Endodermal cell (in vitro differentiated cells): ENCODE measurements around the gene SUGT1. TPM values are rescaled to one million over a fixed set of nuclear protein-coding genes. Genes with fewer than 3 reads are reported as not detected.

Experiments used
- DNase-seq: peaks from one replicate; pipeline ENCODE4 v3.0.0-alpha.2; 2017
- H3K27ac ChIP-seq: 2 replicates; pipeline ENCODE4 v1.5.1; 2013; ENCODE audit warnings: mild to moderate bottlenecking, low read depth, low read length, moderate library complexity
- H3K27me3 ChIP-seq: 2 replicates; pipeline ENCODE4 v1.6.1; 2013; ENCODE audit warnings: mild to moderate bottlenecking, low read length, moderate library complexity; ENCODE audit not compliant: insufficient read depth, control insufficient read depth, poor library complexity, severe bottlenecking
- H3K36me3 ChIP-seq: 2 replicates; pipeline ENCODE4 v1.7.0; 2013; ENCODE audit warnings: mild to moderate bottlenecking, low read length, moderate library complexity; ENCODE audit not compliant: control insufficient read depth, insufficient read depth
- H3K4me1 ChIP-seq: one replicate; pipeline ENCODE4 v1.7.0; 2013; ENCODE audit warnings: low read length; ENCODE audit not compliant: control insufficient read depth, insufficient read depth
- H3K4me3 ChIP-seq: 2 replicates; pipeline ENCODE4 v1.5.1; 2013; ENCODE audit warnings: mild to moderate bottlenecking, low read length, moderate library complexity
- H3K9ac ChIP-seq: 2 replicates; pipeline ENCODE4 v1.6.1; 2013; ENCODE audit warnings: mild to moderate bottlenecking, low read length, moderate library complexity; ENCODE audit not compliant: poor library complexity, severe bottlenecking; ENCODE audit errors: extremely low read depth
- H3K9me3 ChIP-seq: 2 replicates; pipeline ENCODE4 v1.6.1; 2013; ENCODE audit warnings: mild to moderate bottlenecking, low read length, moderate library complexity; ENCODE audit not compliant: control insufficient read depth
- H3K27ac Mint-ChIP-seq: 2 replicates; pipeline ENCODE4 v1.8.0; 2020; ENCODE audit warnings: mixed read lengths
- H3K27me3 Mint-ChIP-seq: 2 replicates; pipeline ENCODE4 v1.8.0; 2021; ENCODE audit warnings: mild to moderate bottlenecking, mixed read lengths; ENCODE audit not compliant: insufficient read depth
- H3K36me3 Mint-ChIP-seq: 2 replicates; pipeline ENCODE4 v1.8.0; 2020; ENCODE audit warnings: low read depth, mixed read lengths
- H3K4me1 Mint-ChIP-seq: 2 replicates; pipeline ENCODE4 v1.8.0; 2020; ENCODE audit warnings: mixed read lengths
- H3K4me3 Mint-ChIP-seq: 2 replicates; pipeline ENCODE4 v1.8.0; 2020; ENCODE audit warnings: mild to moderate bottlenecking, moderate library complexity, mixed read lengths
- H3K9me3 Mint-ChIP-seq: 2 replicates; pipeline ENCODE4 v1.8.0; 2020; ENCODE audit warnings: mild to moderate bottlenecking, mixed read lengths
- CTCF ChIP-seq: fragments of 200-600 bp; sonication (generic); conservative IDR thresholded peaks from 2 replicates; pipeline ENCODE4 v1.5.0; 2021; ENCODE audit warnings: antibody characterized with exemption, mild to moderate bottlenecking
- WGBS, 2 experiments: methylation state at CpG; one replicate each; pipeline versions ENCODE4 v1.1.5 to v1.1.7; 2013; ENCODE audit warnings: missing lambda C conversion rate in 2 of 2, mixed read lengths in 1 of 2; ENCODE audit not compliant: insufficient coverage in 1 of 2, insufficient read length in 1 of 2; 5-methylcytosine and 5-hydroxymethylcytosine counted together
- total RNA-seq, 2 donors: library from RNA; stranded (reverse); fragmentation: NEBNext Ultra II Directional in 1 of 2; extraction: Animal tissue kit (Norgen Biotek cat#: 25700) in 1 of 2; gene quantifications; 2 replicates in 1 of 2; 3 replicates in 1 of 2; pipeline ENCODE4 v1.2.1, GENCODE V29; 2021

The SUGT1 gene
- total RNA-seq, 2 donors from 2014 or later = 73.3 to 85.8 TPM

DNA sequence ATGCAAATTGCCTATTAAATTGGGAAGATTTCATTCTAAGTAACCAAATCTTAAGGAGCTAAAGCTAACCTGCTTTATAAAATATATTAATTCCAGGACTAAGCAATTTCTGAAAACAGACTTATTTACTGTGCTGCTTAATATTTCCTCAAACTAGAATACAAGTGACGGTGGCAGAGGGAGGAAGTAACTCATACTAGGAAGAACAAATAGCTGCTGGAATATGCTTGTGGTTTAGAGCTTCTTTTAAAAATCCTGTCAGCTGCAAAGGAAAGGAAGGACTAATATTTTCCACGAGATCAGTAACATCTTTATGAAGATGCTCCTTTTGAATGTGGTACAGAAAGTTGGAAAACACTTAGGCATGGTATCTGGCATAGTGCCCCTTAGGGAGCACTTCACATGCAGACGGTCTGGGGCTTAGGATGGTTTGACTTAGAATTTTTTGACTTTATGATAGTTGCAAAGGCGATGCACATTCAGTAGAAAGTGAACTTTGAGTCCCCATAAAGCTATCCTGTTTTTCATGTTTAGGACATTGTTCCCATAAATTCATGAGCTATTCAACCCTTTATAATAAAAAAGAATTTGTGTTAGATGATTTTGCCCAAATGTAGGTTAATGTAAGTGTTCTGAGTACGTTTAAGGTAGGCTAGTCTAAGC lies 13.8 kb upstream of the SUGT1 start:
- Histone ChIP-seq H3K4me1 (no peaks in the 10 kb centered on the region), H3K36me3 (peaks cover 7% of the 10 kb centered on the region), H3K9ac (no peak overlapping the region), H3K9me3 (no peaks in the 10 kb centered on the region), H3K27me3 (no peaks in the 10 kb centered on the region), H3K27ac (no peak overlapping the region), H3K4me3 (no peak overlapping the region)
- Mint-ChIP-seq H3K4me3 (no peak overlapping the region), H3K4me1 (no peaks in the 10 kb centered on the region), H3K36me3 (peaks cover 12% of the 10 kb centered on the region), H3K9me3 (no peaks in the 10 kb centered on the region), H3K27ac (no peak overlapping the region), H3K27me3 (no peaks in the 10 kb centered on the region)
- WGBS, 2 experiments = 88 to 100% methylated on average over 2 to 4 of the region's 5 CpGs
- TF ChIP-seq CTCF = no peak
- no peak for DNase-seq

DNA sequence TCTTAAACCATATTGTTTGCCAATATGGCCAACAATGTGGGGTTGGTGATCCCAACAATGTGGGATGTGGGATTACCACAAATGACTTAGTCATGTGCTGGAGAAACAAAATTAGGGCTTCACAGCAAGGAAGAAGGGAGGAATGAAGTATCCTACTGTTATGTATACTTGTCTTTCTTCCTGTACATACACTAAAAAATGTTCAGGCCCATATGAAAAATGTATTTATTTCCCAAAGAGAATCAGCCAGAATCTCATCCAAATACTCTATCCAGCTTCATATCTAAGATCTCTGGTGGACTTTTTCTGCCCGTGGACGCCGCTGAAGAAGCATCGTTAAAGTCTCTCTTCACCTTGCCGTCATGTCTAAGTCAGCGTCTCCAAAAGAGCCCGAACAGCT lies 10.5 kb upstream of the SUGT1 start, which contains the start of gene HNRNPA1L2:
HNRNPA1L2 (plus strand) TSS at position 301 of the 400 bp plus-strand sequence; CDS start at position 363, 62 bp downstream.
- no peaks in the 10 kb centered on the region for H3K4me1 ChIP-seq
- Mint-ChIP-seq H3K4me1 (no peaks in the 10 kb centered on the region), H3K4me3 (no peak within 1 kb of the TSS), H3K9me3 (no peaks in the 10 kb centered on the region), H3K27ac (no peak within 1 kb of the TSS), H3K36me3 (peaks cover 12% of the 10 kb centered on the region), H3K27me3 (no peaks in the 10 kb centered on the region)
- H3K27ac ChIP-seq = no peak within 1 kb of the TSS
- no peaks in the 10 kb centered on the region for H3K9me3 ChIP-seq
- WGBS, 2 experiments = 92 to 95% methylated on average over 6 to 7 of the region's 7 CpGs
- peaks cover 7% of the 10 kb centered on the region for H3K36me3 ChIP-seq
- H3K4me3 ChIP-seq = no peak within 1 kb of the TSS
- no peak within 1 kb of the TSS for H3K9ac ChIP-seq
- no peak for DNase-seq
- no peaks in the 10 kb centered on the region for H3K27me3 ChIP-seq
- no peak for TF ChIP-seq CTCF

GRCh38 chr13:52644108-52644507 lies 8.5 kb upstream of the SUGT1 start:
- H3K4me3 Mint-ChIP-seq = no peak overlapping the region
- no peak overlapping the region for H3K27ac ChIP-seq
- no peak overlapping the region for H3K27ac Mint-ChIP-seq
- 80 to 87% methylated on average over 1 to 3 of the region's 3 CpGs for WGBS, 2 experiments
- H3K4me3 ChIP-seq = no peak overlapping the region
- no peaks in the 10 kb centered on the region for H3K4me1 ChIP-seq
- DNase-seq = no peak
- H3K4me1 Mint-ChIP-seq = no peaks in the 10 kb centered on the region
- H3K9ac ChIP-seq = no peak overlapping the region
- peaks cover 19% of the 10 kb centered on the region for H3K36me3 Mint-ChIP-seq
- H3K9me3 ChIP-seq = no peaks in the 10 kb centered on the region
- no peaks in the 10 kb centered on the region for H3K27me3 Mint-ChIP-seq
- peaks cover 9% of the 10 kb centered on the region for H3K36me3 ChIP-seq
- no peak for TF ChIP-seq CTCF
- H3K9me3 Mint-ChIP-seq = no peaks in the 10 kb centered on the region
- H3K27me3 ChIP-seq = no peaks in the 10 kb centered on the region
